Upper lobe of left lung (tissue), 4 donors: Measurements from ENCODE around the gene IFT52.

ENCODE experiments used
- POLR2AphosphoS5 ChIP-seq, 2 donors: sonication (generic); formaldehyde crosslinking; IDR thresholded peaks; one replicate each; pipeline ENCODE4 v1.5.1; 2017; ENCODE audit warnings: antibody characterized with exemption in 2 of 2
- TF ChIP-seq, protein P1 (sequence below), 6 experiments: fragments of 450-650 bp in 4 of 6; fragments of 200-600 bp in 2 of 6; sonication (generic) in 2 of 6; IDR thresholded peaks; one replicate each; pipeline ENCODE4 v1.5.1; 2016 to 2019; ENCODE audit warnings: antibody characterized with exemption in 6 of 6

DNA sequence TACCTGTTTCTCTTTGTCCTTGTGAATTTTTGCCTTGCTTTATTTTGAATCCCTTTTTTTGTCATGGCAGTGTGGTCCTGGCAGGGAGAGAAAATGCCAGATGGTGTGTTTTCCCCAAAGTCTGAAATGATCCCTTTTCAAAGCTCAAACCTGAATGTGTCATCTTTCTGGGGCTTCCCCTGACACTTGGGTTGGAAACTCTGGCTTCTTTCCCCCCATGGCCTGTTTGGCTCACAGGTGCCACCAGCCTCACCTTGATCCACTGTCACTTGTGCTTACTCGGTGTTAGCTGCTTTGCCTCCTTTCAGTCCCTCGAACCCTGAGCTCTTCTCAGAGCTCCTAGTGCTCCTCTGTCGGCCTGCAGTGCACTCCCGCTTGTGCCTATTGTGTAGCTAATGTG is 98.4 kb downstream of the IFT52 start:
- TF ChIP-seq POLR2AphosphoS5 (IDR thresholded peaks at IDR 0.05), result no peak
- TF ChIP-seq, protein P1, sequence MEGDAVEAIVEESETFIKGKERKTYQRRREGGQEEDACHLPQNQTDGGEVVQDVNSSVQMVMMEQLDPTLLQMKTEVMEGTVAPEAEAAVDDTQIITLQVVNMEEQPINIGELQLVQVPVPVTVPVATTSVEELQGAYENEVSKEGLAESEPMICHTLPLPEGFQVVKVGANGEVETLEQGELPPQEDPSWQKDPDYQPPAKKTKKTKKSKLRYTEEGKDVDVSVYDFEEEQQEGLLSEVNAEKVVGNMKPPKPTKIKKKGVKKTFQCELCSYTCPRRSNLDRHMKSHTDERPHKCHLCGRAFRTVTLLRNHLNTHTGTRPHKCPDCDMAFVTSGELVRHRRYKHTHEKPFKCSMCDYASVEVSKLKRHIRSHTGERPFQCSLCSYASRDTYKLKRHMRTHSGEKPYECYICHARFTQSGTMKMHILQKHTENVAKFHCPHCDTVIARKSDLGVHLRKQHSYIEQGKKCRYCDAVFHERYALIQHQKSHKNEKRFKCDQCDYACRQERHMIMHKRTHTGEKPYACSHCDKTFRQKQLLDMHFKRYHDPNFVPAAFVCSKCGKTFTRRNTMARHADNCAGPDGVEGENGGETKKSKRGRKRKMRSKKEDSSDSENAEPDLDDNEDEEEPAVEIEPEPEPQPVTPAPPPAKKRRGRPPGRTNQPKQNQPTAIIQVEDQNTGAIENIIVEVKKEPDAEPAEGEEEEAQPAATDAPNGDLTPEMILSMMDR (IDR thresholded peaks at IDR 0.05), result no peak
